ENCODE data around the gene HES5.
A peak's percentile ranks its signal among the peaks of the same experiment; 100 is the strongest.

The HES5 gene

DNA sequence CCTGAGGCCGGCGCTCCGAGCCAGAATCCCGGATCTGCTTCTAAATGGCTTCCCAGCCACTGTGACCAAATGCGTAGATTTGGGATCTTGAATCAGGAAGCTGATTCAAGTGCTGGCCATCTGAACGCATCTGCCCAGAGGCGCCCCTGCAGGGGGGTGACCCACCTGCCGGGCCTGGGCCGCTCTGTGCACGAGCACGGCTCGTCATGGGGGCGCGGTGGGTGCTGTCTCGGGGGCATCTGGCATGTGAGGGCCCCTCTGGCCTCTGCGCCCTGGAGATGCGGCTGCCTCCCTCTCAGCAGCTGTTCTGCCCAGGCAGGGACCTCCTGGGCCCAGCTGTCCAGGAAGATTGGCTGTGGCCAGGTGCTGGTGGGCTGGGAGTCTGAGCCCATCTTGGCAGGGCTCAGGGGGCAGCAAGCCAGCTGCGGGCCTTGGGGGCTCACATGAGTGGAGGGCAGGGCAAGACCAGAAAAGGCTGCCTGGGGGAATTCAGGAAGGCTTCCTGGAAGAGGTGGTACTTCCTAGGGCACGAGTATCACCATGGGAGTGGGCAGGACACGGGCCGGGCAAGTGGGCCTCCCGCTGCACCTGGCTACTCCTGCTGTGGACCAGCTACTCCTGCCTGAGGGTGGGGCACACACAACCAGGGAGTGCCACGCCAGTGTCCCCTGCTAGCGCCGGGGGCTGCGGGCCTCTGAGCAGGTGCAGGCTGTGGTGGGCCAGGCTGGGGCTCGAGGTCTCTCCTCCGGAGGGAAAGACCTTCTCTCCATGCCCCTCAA, 28.8 kb downstream of the HES5 start:
- Histone ChIP-seq H3K27ac (ENCODE audit: insufficient read depth, low read length, poor library complexity, severe bottlenecking) (no peak overlapping the region), H3K27me3 (replicated peaks; ENCODE audit: control insufficient read depth, insufficient read depth, low read length, poor library complexity, severe bottlenecking) (no peaks in the 10 kb centered on the region), H3K36me3 (ENCODE audit: control insufficient read depth, insufficient read depth, low read length) (no peaks in the 10 kb centered on the region), H3K9me3 (ENCODE audit: control insufficient read depth, low read length) (no peaks in the 10 kb centered on the region), H3K4me1 (ENCODE audit: control insufficient read depth, insufficient read depth, low read length, poor library complexity, severe bottlenecking) (peaks cover 19% of the 10 kb centered on the region), H3K4me3 (ENCODE audit: insufficient read depth, low read depth, low read length, poor library complexity, severe bottlenecking) (no peak overlapping the region)
- no peak for DNase-seq

DNA sequence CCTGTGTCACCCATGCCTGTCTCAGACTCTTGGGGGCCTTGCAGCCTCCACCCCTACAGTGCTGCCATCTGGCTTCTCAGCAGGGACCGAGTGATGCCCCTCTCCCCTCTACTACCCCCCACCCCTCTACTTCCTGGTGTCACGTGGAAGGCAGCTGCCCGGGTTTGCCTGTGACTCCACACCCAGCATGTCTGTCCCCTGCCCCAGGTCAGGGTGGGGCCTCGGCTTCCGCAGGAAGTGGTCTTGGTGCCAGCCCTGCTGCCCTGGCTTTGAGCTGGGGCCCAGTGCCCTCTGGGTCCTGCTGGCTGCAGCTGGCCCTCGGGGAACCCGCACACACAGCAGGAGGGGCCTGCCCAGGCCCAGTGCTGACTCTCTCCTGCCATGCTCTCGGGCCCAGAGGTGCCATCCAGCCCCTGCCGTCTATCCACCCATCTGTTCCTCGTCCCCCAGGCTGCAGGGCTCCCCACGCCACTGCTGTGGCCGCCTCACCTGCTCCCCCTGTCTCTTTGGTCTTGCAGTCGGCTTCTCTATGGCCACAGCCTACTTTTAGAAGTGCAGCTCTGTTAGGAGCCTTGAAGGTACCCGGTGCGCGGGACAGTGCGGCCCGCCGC, 30.0 kb downstream of the HES5 start:
- no peaks in the 10 kb centered on the region for H3K36me3 ChIP-seq (ENCODE audit: control insufficient read depth, insufficient read depth, low read length)
- no peak for DNase-seq

DNA sequence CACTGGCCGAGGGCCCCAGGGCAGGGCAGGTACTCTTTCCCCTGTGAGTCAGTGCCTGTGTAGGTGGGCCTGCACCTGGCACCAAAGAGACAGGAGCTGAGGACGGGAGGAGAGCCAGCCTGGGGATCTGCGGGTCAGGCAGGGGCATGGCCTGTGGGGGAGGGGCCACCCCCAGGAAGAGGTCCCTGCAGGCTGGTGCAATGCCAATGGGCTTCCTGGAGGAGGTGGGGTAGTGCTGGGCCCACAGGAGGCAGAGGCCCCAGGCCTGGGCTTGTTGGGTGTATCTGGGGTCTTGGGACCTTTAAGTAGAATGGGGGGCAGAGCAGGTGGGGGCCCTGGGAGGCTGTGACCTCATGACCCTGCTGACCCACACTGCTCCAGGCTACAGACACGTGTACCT, 30.8 kb downstream of the HES5 start:
- Histone ChIP-seq H3K4me1 (ENCODE audit: control insufficient read depth, insufficient read depth, low read length, poor library complexity, severe bottlenecking) (peaks cover 25% of the 10 kb centered on the region), H3K9me3 (ENCODE audit: control insufficient read depth, low read length) (no peaks in the 10 kb centered on the region), H3K4me3 (ENCODE audit: insufficient read depth, low read depth, low read length, poor library complexity, severe bottlenecking) (no peak overlapping the region), H3K27ac (ENCODE audit: insufficient read depth, low read length, poor library complexity, severe bottlenecking) (no peak overlapping the region), H3K27me3 (replicated peaks; ENCODE audit: control insufficient read depth, insufficient read depth, low read length, poor library complexity, severe bottlenecking) (no peaks in the 10 kb centered on the region), H3K36me3 (ENCODE audit: control insufficient read depth, insufficient read depth, low read length) (no peaks in the 10 kb centered on the region)
- no peak for DNase-seq

More for the DNA sequence above, 30.0 kb downstream of the HES5 start:
- Histone ChIP-seq H3K4me3 (ENCODE audit: insufficient read depth, low read depth, low read length, poor library complexity, severe bottlenecking) (peak overlapping the region; percentile 4), H3K27me3 (replicated peaks; ENCODE audit: control insufficient read depth, insufficient read depth, low read length, poor library complexity, severe bottlenecking) (no peaks in the 10 kb centered on the region), H3K9me3 (ENCODE audit: control insufficient read depth, low read length) (no peaks in the 10 kb centered on the region), H3K27ac (ENCODE audit: insufficient read depth, low read length, poor library complexity, severe bottlenecking) (no peak overlapping the region), H3K4me1 (ENCODE audit: control insufficient read depth, insufficient read depth, low read length, poor library complexity, severe bottlenecking) (peaks cover 25% of the 10 kb centered on the region)

DNA sequence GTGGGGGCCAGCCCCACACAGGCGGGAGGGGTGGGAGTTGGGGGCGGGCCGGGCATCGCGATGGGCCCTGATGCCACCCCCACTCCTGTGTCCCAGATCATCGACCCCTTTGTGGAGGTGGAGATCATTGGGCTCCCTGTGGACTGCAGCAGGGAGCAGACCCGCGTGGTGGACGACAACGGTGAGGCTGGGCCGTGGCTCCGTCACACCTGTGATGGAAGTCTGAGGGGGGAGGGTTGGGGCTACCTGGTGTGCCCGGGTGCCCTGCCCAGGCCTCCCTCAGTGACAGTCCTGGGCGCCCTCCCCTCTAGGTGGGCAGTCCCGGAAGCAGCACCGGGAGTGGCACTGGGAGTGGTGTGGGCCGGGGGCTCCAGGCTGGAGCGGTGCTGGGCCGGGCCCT, 31.4 kb downstream of the HES5 start:
- H3K36me3 ChIP-seq (ENCODE audit: control insufficient read depth, insufficient read depth, low read length) = no peaks in the 10 kb centered on the region
- H3K27ac ChIP-seq (ENCODE audit: insufficient read depth, low read length, poor library complexity, severe bottlenecking) = no peak overlapping the region
- no peak overlapping the region for H3K4me3 ChIP-seq (ENCODE audit: insufficient read depth, low read depth, low read length, poor library complexity, severe bottlenecking)
- H3K27me3 ChIP-seq (replicated peaks; ENCODE audit: control insufficient read depth, insufficient read depth, low read length, poor library complexity, severe bottlenecking) = no peaks in the 10 kb centered on the region
- peaks cover 31% of the 10 kb centered on the region for H3K4me1 ChIP-seq (ENCODE audit: control insufficient read depth, insufficient read depth, low read length, poor library complexity, severe bottlenecking)
- no peak for DNase-seq
- H3K9me3 ChIP-seq (ENCODE audit: control insufficient read depth, low read length) = no peaks in the 10 kb centered on the region

DNA sequence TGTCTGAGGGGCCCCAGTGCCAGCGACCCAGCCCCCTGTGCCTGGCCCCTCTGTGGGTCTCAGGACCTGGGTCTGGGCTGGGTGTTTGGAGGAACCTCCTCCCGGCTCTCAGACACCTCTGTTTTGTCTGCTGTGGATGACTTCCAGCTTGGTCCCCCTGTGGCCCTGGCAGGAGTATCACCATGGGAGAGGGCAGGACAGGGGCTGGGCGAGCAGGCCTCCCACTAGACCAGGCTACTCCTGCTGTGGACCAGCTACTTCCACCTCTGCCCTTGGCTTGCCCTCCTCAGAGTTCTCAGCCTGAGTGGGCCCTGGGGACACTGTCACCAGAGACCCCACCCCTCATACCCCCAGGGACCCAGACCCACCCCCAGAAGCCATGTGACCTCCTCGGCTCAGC, 32.2 kb downstream of the HES5 start:
- H3K27me3 ChIP-seq (replicated peaks; ENCODE audit: control insufficient read depth, insufficient read depth, low read length, poor library complexity, severe bottlenecking) = no peaks in the 10 kb centered on the region
- no peak for DNase-seq
- no peak overlapping the region for H3K4me3 ChIP-seq (ENCODE audit: insufficient read depth, low read depth, low read length, poor library complexity, severe bottlenecking)
- no peaks in the 10 kb centered on the region for H3K36me3 ChIP-seq (ENCODE audit: control insufficient read depth, insufficient read depth, low read length)
- no peaks in the 10 kb centered on the region for H3K9me3 ChIP-seq (ENCODE audit: control insufficient read depth, low read length)
- H3K4me1 ChIP-seq (ENCODE audit: control insufficient read depth, insufficient read depth, low read length, poor library complexity, severe bottlenecking) = peaks cover 31% of the 10 kb centered on the region
- no peak overlapping the region for H3K27ac ChIP-seq (ENCODE audit: insufficient read depth, low read length, poor library complexity, severe bottlenecking)

DNA sequence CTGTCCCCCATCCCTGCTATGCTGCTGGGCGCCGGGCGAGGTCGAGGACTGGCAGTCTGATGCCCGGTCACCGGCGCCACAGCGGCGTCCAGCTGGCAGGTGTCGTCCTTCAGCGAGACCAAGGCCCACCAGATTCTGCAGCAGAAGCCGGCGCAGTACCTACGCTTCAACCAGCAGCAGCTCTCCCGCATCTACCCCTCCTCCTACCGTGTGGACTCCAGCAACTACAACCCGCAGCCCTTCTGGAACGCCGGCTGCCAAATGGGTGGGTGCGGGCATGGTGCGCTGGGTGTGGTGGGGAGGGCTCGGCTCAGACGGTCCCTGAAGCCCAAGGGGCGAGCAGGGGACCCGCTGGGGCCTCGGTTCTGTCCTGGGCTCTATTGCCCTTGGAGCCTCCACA, 33.3 kb downstream of the HES5 start:
- DNase-seq = no peak
- Histone ChIP-seq H3K4me3 (ENCODE audit: insufficient read depth, low read depth, low read length, poor library complexity, severe bottlenecking) (no peak overlapping the region), H3K9me3 (ENCODE audit: control insufficient read depth, low read length) (no peaks in the 10 kb centered on the region), H3K27me3 (replicated peaks; ENCODE audit: control insufficient read depth, insufficient read depth, low read length, poor library complexity, severe bottlenecking) (no peaks in the 10 kb centered on the region), H3K36me3 (ENCODE audit: control insufficient read depth, insufficient read depth, low read length) (no peaks in the 10 kb centered on the region), H3K27ac (ENCODE audit: insufficient read depth, low read length, poor library complexity, severe bottlenecking) (no peak overlapping the region), H3K4me1 (ENCODE audit: control insufficient read depth, insufficient read depth, low read length, poor library complexity, severe bottlenecking) (peaks cover 31% of the 10 kb centered on the region)

DNA sequence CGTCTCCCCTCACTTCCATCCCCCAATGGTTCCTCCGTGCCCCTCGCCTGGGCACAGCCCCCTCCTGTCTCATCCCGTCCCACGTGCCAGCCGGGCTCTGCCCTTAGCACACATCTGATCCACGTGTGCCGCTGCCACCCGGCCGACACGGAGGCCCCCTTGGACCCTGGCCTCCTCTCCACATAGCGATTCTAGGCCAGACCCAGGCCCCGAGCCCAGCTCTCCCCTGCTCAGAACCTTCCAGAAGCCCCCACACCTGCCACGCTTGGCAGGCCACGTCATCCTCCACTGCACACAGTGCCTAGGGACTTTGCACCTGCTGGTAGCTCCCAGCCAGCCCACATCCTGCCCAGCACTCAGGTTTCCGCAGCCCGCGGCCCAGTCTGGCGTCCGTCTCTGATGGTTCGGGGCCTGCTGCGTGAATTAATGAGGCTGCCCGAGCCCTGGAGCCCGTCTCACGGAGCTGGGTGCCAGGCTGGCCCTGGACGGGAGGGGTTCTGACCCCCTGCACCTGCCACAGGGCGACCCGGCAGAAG, 33.9 kb downstream of the HES5 start:
- H3K4me1 ChIP-seq (ENCODE audit: control insufficient read depth, insufficient read depth, low read length, poor library complexity, severe bottlenecking) = peaks cover 31% of the 10 kb centered on the region
- H3K27me3 ChIP-seq (replicated peaks; ENCODE audit: control insufficient read depth, insufficient read depth, low read length, poor library complexity, severe bottlenecking) = no peaks in the 10 kb centered on the region
- H3K9me3 ChIP-seq (ENCODE audit: control insufficient read depth, low read length) = no peaks in the 10 kb centered on the region
- no peak overlapping the region for H3K4me3 ChIP-seq (ENCODE audit: insufficient read depth, low read depth, low read length, poor library complexity, severe bottlenecking)
- no peak overlapping the region for H3K27ac ChIP-seq (ENCODE audit: insufficient read depth, low read length, poor library complexity, severe bottlenecking)
- no peaks in the 10 kb centered on the region for H3K36me3 ChIP-seq (ENCODE audit: control insufficient read depth, insufficient read depth, low read length)
- peak in 2 of 3 donors; percentile 6 to 9 for DNase-seq

DNA sequence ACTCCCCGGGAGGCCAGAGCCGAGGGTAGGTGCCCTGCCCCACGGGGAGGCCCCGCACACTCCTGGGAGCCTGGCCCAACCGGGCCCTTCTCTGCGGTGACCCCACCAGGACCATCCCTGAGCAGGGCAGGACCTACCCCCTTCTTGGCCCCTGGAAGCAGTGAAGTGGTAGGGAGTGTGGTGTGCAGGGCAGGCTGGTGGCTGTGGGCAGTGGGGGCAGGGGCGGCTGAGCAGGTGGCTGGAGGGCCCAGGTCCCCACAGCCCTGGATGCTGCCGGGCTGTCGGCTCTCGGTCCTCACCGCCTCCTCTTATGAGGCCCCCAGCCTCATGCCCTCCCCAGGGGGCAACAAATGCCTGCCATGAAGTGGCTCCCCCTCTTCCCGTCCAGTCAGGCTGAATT, 34.5 kb downstream of the HES5 start:
- H3K36me3 ChIP-seq (ENCODE audit: control insufficient read depth, insufficient read depth, low read length) = no peaks in the 10 kb centered on the region
- no peak overlapping the region for H3K27ac ChIP-seq (ENCODE audit: insufficient read depth, low read length, poor library complexity, severe bottlenecking)
- no peaks in the 10 kb centered on the region for H3K9me3 ChIP-seq (ENCODE audit: control insufficient read depth, low read length)
- H3K4me1 ChIP-seq (ENCODE audit: control insufficient read depth, insufficient read depth, low read length, poor library complexity, severe bottlenecking) = peaks cover 31% of the 10 kb centered on the region
- no peak overlapping the region for H3K4me3 ChIP-seq (ENCODE audit: insufficient read depth, low read depth, low read length, poor library complexity, severe bottlenecking)
- DNase-seq = no peak
- no peaks in the 10 kb centered on the region for H3K27me3 ChIP-seq (replicated peaks; ENCODE audit: control insufficient read depth, insufficient read depth, low read length, poor library complexity, severe bottlenecking)

DNA sequence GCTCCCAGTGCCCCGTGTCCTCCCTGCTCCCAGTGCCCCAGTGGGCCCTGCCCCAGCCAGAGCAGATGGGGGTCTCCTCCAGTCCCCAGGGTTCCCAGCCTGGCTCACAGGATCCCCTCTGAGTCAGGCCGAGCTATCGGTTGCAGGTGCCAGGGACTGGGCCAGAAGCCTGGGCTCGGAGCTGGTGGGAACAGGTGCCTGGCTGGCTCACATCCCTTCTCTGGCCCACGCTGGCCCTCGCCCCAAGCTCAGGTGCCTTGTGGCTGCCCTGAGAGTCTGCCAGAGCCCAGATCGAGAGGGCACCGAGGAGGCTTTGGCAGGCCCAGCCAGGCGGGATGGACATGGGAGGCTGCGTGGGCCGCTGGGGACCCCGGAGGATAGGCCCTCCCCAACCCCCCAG, 35.0 kb downstream of the HES5 start:
- DNase-seq = no peak
- peaks cover 26% of the 10 kb centered on the region for H3K4me1 ChIP-seq (ENCODE audit: control insufficient read depth, insufficient read depth, low read length, poor library complexity, severe bottlenecking)
- H3K36me3 ChIP-seq (ENCODE audit: control insufficient read depth, insufficient read depth, low read length) = no peaks in the 10 kb centered on the region
- no peaks in the 10 kb centered on the region for H3K9me3 ChIP-seq (ENCODE audit: control insufficient read depth, low read length)
- no peak overlapping the region for H3K4me3 ChIP-seq (ENCODE audit: insufficient read depth, low read depth, low read length, poor library complexity, severe bottlenecking)
- no peaks in the 10 kb centered on the region for H3K27me3 ChIP-seq (replicated peaks; ENCODE audit: control insufficient read depth, insufficient read depth, low read length, poor library complexity, severe bottlenecking)
- no peak overlapping the region for H3K27ac ChIP-seq (ENCODE audit: insufficient read depth, low read length, poor library complexity, severe bottlenecking)

DNA sequence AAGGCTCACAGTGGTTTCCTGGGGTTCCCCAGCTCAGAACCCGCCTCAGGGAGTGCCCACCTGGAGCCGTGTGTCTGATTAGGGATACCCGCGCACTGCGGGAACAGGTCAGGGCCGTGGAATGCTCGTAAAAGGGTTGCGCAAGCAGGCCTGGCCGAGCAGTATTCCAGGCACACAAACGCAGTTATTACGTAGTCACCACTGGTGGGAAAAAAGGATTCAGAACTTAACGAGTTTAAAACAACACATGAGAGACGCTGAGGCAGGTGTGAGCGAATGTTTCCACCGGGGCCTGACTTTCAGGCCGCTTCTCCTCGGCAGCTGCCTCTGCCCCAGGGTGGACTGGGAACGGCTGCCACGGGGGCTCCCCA, 35.8 kb downstream of the HES5 start:
- H3K4me1 ChIP-seq (ENCODE audit: control insufficient read depth, insufficient read depth, low read length, poor library complexity, severe bottlenecking) = peaks cover 19% of the 10 kb centered on the region
- H3K27me3 ChIP-seq (replicated peaks; ENCODE audit: control insufficient read depth, insufficient read depth, low read length, poor library complexity, severe bottlenecking) = no peaks in the 10 kb centered on the region
- H3K4me3 ChIP-seq (ENCODE audit: insufficient read depth, low read depth, low read length, poor library complexity, severe bottlenecking) = no peak overlapping the region
- no peaks in the 10 kb centered on the region for H3K36me3 ChIP-seq (ENCODE audit: control insufficient read depth, insufficient read depth, low read length)
- no peaks in the 10 kb centered on the region for H3K9me3 ChIP-seq (ENCODE audit: control insufficient read depth, low read length)
- DNase-seq = no peak
- no peak overlapping the region for H3K27ac ChIP-seq (ENCODE audit: insufficient read depth, low read length, poor library complexity, severe bottlenecking)
